Large intestine (tissue), 3 donors: Measurements from ENCODE around the gene TADA1. TPM values are rescaled to one million over a fixed set of nuclear protein-coding genes. Genes with fewer than 3 reads are reported as not detected.

Experiments used
- DNase-seq, 2 donors: peaks; one replicate each; pipeline versions ENCODE4 v3.0.0 to v3.0.0-alpha.2; 2013
- H3K27ac ChIP-seq: one replicate; pipeline ENCODE4 v1.5.1; 2013; ENCODE audit warnings: low read length
- H3K27me3 ChIP-seq: 2 replicates; pipeline ENCODE4 v1.6.1; 2013; ENCODE audit warnings: low read length; ENCODE audit not compliant: control insufficient read depth, insufficient read depth
- H3K36me3 ChIP-seq: 2 replicates; pipeline ENCODE4 v1.6.1; 2013; ENCODE audit warnings: low read length; ENCODE audit not compliant: control insufficient read depth, insufficient read depth
- H3K4me1 ChIP-seq: one replicate; pipeline ENCODE4 v1.6.1; 2013; ENCODE audit warnings: low read length; ENCODE audit not compliant: control insufficient read depth, insufficient read depth
- H3K4me3 ChIP-seq: one replicate; pipeline ENCODE4 v1.5.1; 2013; ENCODE audit warnings: low read length
- H3K9me3 ChIP-seq: one replicate; pipeline ENCODE4 v1.6.1; 2013; ENCODE audit warnings: mild to moderate bottlenecking, low read depth, low read length, moderate library complexity; ENCODE audit not compliant: control insufficient read depth
- WGBS: methylation state at CpG from one replicate; pipeline ENCODE4 v1.1.5; 2013; ENCODE audit warnings: low lambda C conversion rate; ENCODE audit not compliant: insufficient coverage; 5-methylcytosine and 5-hydroxymethylcytosine counted together
- polyA plus RNA-seq: library from polyadenylated mRNA; unstranded; fragments of 120-200 nt; gene quantifications from one replicate; pipeline ENCODE4 v1.2.1, GENCODE V29; 2013

The TADA1 gene
- polyA plus RNA-seq, 1 donor: 18.5 TPM

GRCh38 chr1:166849135-166849534, 26.9 kb downstream of the TADA1 start:
- Histone ChIP-seq H3K36me3 (peaks cover 99% of the 10 kb centered on the region), H3K27me3 (no peaks in the 10 kb centered on the region), H3K27ac (no peak overlapping the region), H3K9me3 (no peaks in the 10 kb centered on the region), H3K4me1 (no peaks in the 10 kb centered on the region), H3K4me3 (no peak overlapping the region)
- WGBS: no CpG with 5 or more reads among the region's 20 CpGs
- no peak for DNase-seq

GRCh38 chr1:166848193-166848592, 27.9 kb downstream of the TADA1 start:
- no peaks in the 10 kb centered on the region for H3K27me3 ChIP-seq
- no peak for DNase-seq
- H3K9me3 ChIP-seq: no peaks in the 10 kb centered on the region
- peaks cover 2% of the 10 kb centered on the region for H3K4me1 ChIP-seq
- H3K27ac ChIP-seq: no peak overlapping the region
- H3K36me3 ChIP-seq: peaks cover 98% of the 10 kb centered on the region
- H3K4me3 ChIP-seq: no peak overlapping the region

GRCh38 chr1:166844791-166845190, 31.3 kb downstream of the TADA1 start:
- DNase-seq: no peak
- H3K4me3 ChIP-seq: no peak overlapping the region
- WGBS: no CpG with 5 or more reads among the region's 7 CpGs
- H3K36me3 ChIP-seq: peaks cover 85% of the 10 kb centered on the region
- no peaks in the 10 kb centered on the region for H3K9me3 ChIP-seq
- H3K27me3 ChIP-seq: no peaks in the 10 kb centered on the region
- no peak overlapping the region for H3K27ac ChIP-seq
- peaks cover 19% of the 10 kb centered on the region for H3K4me1 ChIP-seq

- WGBS: no CpG with 5 or more reads among the region's 7 CpGs
- H3K4me3 ChIP-seq: no peak overlapping the region
- peaks cover 19% of the 10 kb centered on the region for H3K4me1 ChIP-seq
- peak; percentile 28 to 75 for DNase-seq
- no peaks in the 10 kb centered on the region for H3K9me3 ChIP-seq
- H3K27me3 ChIP-seq: no peaks in the 10 kb centered on the region
- peak overlapping the region; percentile 11 for H3K27ac ChIP-seq
- peaks cover 77% of the 10 kb centered on the region for H3K36me3 ChIP-seq
These were observed 32.1 kb downstream of the TADA1 start for GRCh38 chr1:166843769-166844596.

- Histone ChIP-seq H3K4me3 (no peak overlapping the region), H3K4me1 (peaks cover 24% of the 10 kb centered on the region), H3K27ac (peak overlapping the region; percentile 11), H3K9me3 (no peaks in the 10 kb centered on the region), H3K36me3 (peaks cover 71% of the 10 kb centered on the region), H3K27me3 (no peaks in the 10 kb centered on the region)
- no peak for DNase-seq
- WGBS: no CpG with 5 or more reads among the region's 6 CpGs
These were observed 32.7 kb downstream of the TADA1 start for GRCh38 chr1:166843322-166843721.

GRCh38 chr1:166840309-166841274, 35.5 kb downstream of the TADA1 start:
- Histone ChIP-seq H3K36me3 (peaks cover 43% of the 10 kb centered on the region), H3K4me3 (peak overlapping the region; percentile 56), H3K4me1 (peaks cover 29% of the 10 kb centered on the region), H3K27me3 (no peaks in the 10 kb centered on the region), H3K27ac (peak overlapping the region; percentile 69), H3K9me3 (no peaks in the 10 kb centered on the region)
- WGBS: no CpG with 5 or more reads among the region's 16 CpGs
- peak in 1 of 2 donors; percentile 48 for DNase-seq

GRCh38 chr1:166839600-166840308, 36.3 kb downstream of the TADA1 start:
- Histone ChIP-seq H3K4me1 (peaks cover 29% of the 10 kb centered on the region), H3K9me3 (no peaks in the 10 kb centered on the region), H3K4me3 (peak overlapping the region; percentile 56), H3K27ac (peak overlapping the region; percentile 69), H3K36me3 (peaks cover 35% of the 10 kb centered on the region), H3K27me3 (no peaks in the 10 kb centered on the region)
- no CpG with 5 or more reads among the region's 82 CpGs for WGBS
- DNase-seq: peak; percentile 35 to 74

GRCh38 chr1:166838766-166839599, 37.1 kb downstream of the TADA1 start, which contains the start of gene POGK:
Gene POGK, plus strand, starts transcription at chr1:166839475. Its CDS starts 1,482 bp downstream, at chr1:166840957.
- Histone ChIP-seq H3K4me1 (peaks cover 29% of the 10 kb centered on the region), H3K27ac (peak within 1 kb of the TSS; percentile 91), H3K36me3 (peaks cover 27% of the 10 kb centered on the region), H3K27me3 (no peaks in the 10 kb centered on the region), H3K9me3 (no peaks in the 10 kb centered on the region), H3K4me3 (peak within 1 kb of the TSS; percentile 68)
- DNase-seq: peak; percentile 93 to 97
- WGBS: no CpG with 5 or more reads among the region's 63 CpGs

- DNase-seq: peak in 1 of 2 donors; percentile 37
- peaks cover 2% of the 10 kb centered on the region for H3K27me3 ChIP-seq
- H3K9me3 ChIP-seq: no peaks in the 10 kb centered on the region
- peaks cover 7% of the 10 kb centered on the region for H3K36me3 ChIP-seq
- WGBS: no CpG with 5 or more reads among the region's 4 CpGs
- H3K4me3 ChIP-seq: no peak overlapping the region
- H3K27ac ChIP-seq: no peak overlapping the region
- peaks cover 20% of the 10 kb centered on the region for H3K4me1 ChIP-seq
These were observed 39.3 kb downstream of the TADA1 start for GRCh38 chr1:166836733-166837132.
